ENCODE results near the gene ABHD14A. TPM values are rescaled to one million over a fixed set of nuclear protein-coding genes. Genes with fewer than 3 reads are reported as not detected.

The ABHD14A gene
- total and polyA plus RNA-seq, 5 donors = 19.9 to 43.3 (median 23.9) TPM

GRCh38 chr3:52004906-52005395 is 30.1 kb downstream of the ABHD14A start:
- H3K27me3 ChIP-seq (ENCODE audit: control insufficient read depth, insufficient read depth) = no peaks in the 10 kb centered on the region
- intact Hi-C loops (cut with DNase I) = loop anchor here (2.0 to 10.0 kb wide), 6 partner anchors 47 to 270 kb away; partner anchors contain the start of gene WDR82 (in 1 of the 4)
- 83% methylated on average over 4 of the region's 4 CpGs for WGBS
- H3K9me3 ChIP-seq (ENCODE audit: control insufficient read depth, low read length) = no peaks in the 10 kb centered on the region
- peak in 1 of 2 donors; percentile 1 for ATAC-seq
- H3K4me1 ChIP-seq (ENCODE audit: control insufficient read depth, insufficient read depth, low read length) = peaks cover 8% of the 10 kb centered on the region
- DNase-seq = peak in 1 of 3 donors; percentile 55
- H3K27ac ChIP-seq (ENCODE audit: low read length) = peak overlapping the region; percentile 10
- no peak overlapping the region for H3K4me3 ChIP-seq (ENCODE audit: low read length)

- peak overlapping the region; percentile 31 for H3K27ac ChIP-seq (ENCODE audit: low read length)
- H3K4me1 ChIP-seq (ENCODE audit: control insufficient read depth, insufficient read depth, low read length) = peaks cover 8% of the 10 kb centered on the region
- DNase-seq (peak; percentile 47 to 77 (median 76)), ATAC-seq (peak; percentile 17 to 52)
- no peak overlapping the region for H3K4me3 ChIP-seq (ENCODE audit: low read length)
- intact Hi-C loops (cut with DNase I) = loop anchor here in 2 of 4 donors (2.0 to 10.0 kb wide), 2 partner anchors 47 to 269 kb away; partner anchors contain the start of gene WDR82 (in 1 of the 2)
- no peaks in the 10 kb centered on the region for H3K9me3 ChIP-seq (ENCODE audit: control insufficient read depth, low read length)
- 7% methylated on average over 15 of the region's 15 CpGs for WGBS
- H3K27me3 ChIP-seq (ENCODE audit: control insufficient read depth, insufficient read depth) = no peaks in the 10 kb centered on the region
These were observed 30.7 kb downstream of the ABHD14A start for GRCh38 chr3:52005571-52005986.

- H3K9me3 ChIP-seq (ENCODE audit: control insufficient read depth, low read length) = no peaks in the 10 kb centered on the region
- WGBS = 39% methylated on average over 8 of the region's 8 CpGs
- DNase-seq (peak in 1 of 3 donors; percentile 47), ATAC-seq (peak; percentile 2 to 5)
- H3K27me3 ChIP-seq (ENCODE audit: control insufficient read depth, insufficient read depth) = no peaks in the 10 kb centered on the region
- H3K4me1 ChIP-seq (ENCODE audit: control insufficient read depth, insufficient read depth, low read length) = peaks cover 8% of the 10 kb centered on the region
- intact Hi-C loops (cut with DNase I) = loop anchor here in 1 of 4 donors (10.0 kb wide), 1 partner anchor 269 kb away; the partner anchor contains the start of gene WDR82
- peak overlapping the region; percentile 31 for H3K27ac ChIP-seq (ENCODE audit: low read length)
- H3K4me3 ChIP-seq (ENCODE audit: low read length) = no peak overlapping the region
These were observed 31.4 kb downstream of the ABHD14A start for GRCh38 chr3:52006017-52006819.

GRCh38 chr3:52006820-52007133 is 31.9 kb downstream of the ABHD14A start:
- no peaks in the 10 kb centered on the region for H3K27me3 ChIP-seq (ENCODE audit: control insufficient read depth, insufficient read depth)
- H3K9me3 ChIP-seq (ENCODE audit: control insufficient read depth, low read length) = no peaks in the 10 kb centered on the region
- no peak overlapping the region for H3K27ac ChIP-seq (ENCODE audit: low read length)
- DNase-seq (no peak), ATAC-seq (no peak)
- peaks cover 8% of the 10 kb centered on the region for H3K4me1 ChIP-seq (ENCODE audit: control insufficient read depth, insufficient read depth, low read length)
- 67% methylated on average over 6 of the region's 6 CpGs for WGBS
- intact Hi-C loops (cut with DNase I) = loop anchor here in 1 of 4 donors (10.0 kb wide), 1 partner anchor 268 kb away; the partner anchor contains the start of gene WDR82
- no peak overlapping the region for H3K4me3 ChIP-seq (ENCODE audit: low read length)

GRCh38 chr3:52007291-52007690 is 32.4 kb downstream of the ABHD14A start:
- WGBS = 40% methylated on average over 4 of the region's 4 CpGs
- Histone ChIP-seq H3K4me3 (ENCODE audit: low read length) (no peak overlapping the region), H3K4me1 (ENCODE audit: control insufficient read depth, insufficient read depth, low read length) (peaks cover 8% of the 10 kb centered on the region), H3K27me3 (ENCODE audit: control insufficient read depth, insufficient read depth) (no peaks in the 10 kb centered on the region), H3K9me3 (ENCODE audit: control insufficient read depth, low read length) (no peaks in the 10 kb centered on the region), H3K27ac (ENCODE audit: low read length) (no peak overlapping the region)
- intact Hi-C loops (cut with DNase I) = loop anchor here in 1 of 4 donors (10.0 kb wide), 1 partner anchor 268 kb away; the partner anchor contains the start of gene WDR82
- DNase-seq (no peak), ATAC-seq (no peak)

- no peak overlapping the region for H3K27ac ChIP-seq (ENCODE audit: low read length)
- H3K4me3 ChIP-seq (ENCODE audit: low read length) = no peak overlapping the region
- no peaks in the 10 kb centered on the region for H3K9me3 ChIP-seq (ENCODE audit: control insufficient read depth, low read length)
- intact Hi-C loops (cut with DNase I) = no loop called here
- DNase-seq (no peak), ATAC-seq (no peak)
- H3K27me3 ChIP-seq (ENCODE audit: control insufficient read depth, insufficient read depth) = no peaks in the 10 kb centered on the region
- H3K4me1 ChIP-seq (ENCODE audit: control insufficient read depth, insufficient read depth, low read length) = peaks cover 12% of the 10 kb centered on the region
These were observed 35.6 kb downstream of the ABHD14A start for GRCh38 chr3:52010431-52010830.

- H3K27me3 ChIP-seq (ENCODE audit: control insufficient read depth, insufficient read depth) = no peaks in the 10 kb centered on the region
- H3K4me3 ChIP-seq (ENCODE audit: low read length) = no peak overlapping the region
- intact Hi-C loops (cut with DNase I) = no loop called here
- ATAC-seq = peak in 1 of 2 donors; percentile 17
- no peak for DNase-seq
- H3K27ac ChIP-seq (ENCODE audit: low read length) = no peak overlapping the region
- H3K4me1 ChIP-seq (ENCODE audit: control insufficient read depth, insufficient read depth, low read length) = peaks cover 13% of the 10 kb centered on the region
- 53% methylated on average over 7 of the region's 7 CpGs for WGBS
- no peaks in the 10 kb centered on the region for H3K9me3 ChIP-seq (ENCODE audit: control insufficient read depth, low read length)
These were observed 37.8 kb downstream of the ABHD14A start for GRCh38 chr3:52012699-52013098.

GRCh38 chr3:52013802-52014598 is 39.1 kb downstream of the ABHD14A start:
- WGBS = 82% methylated on average over 6 of the region's 6 CpGs
- no peaks in the 10 kb centered on the region for H3K9me3 ChIP-seq (ENCODE audit: control insufficient read depth, low read length)
- intact Hi-C loops (cut with DNase I) = no loop called here
- no peak overlapping the region for H3K4me3 ChIP-seq (ENCODE audit: low read length)
- DNase-seq (no peak), ATAC-seq (no peak)
- H3K27me3 ChIP-seq (ENCODE audit: control insufficient read depth, insufficient read depth) = no peaks in the 10 kb centered on the region
- no peak overlapping the region for H3K27ac ChIP-seq (ENCODE audit: low read length)
- peaks cover 18% of the 10 kb centered on the region for H3K4me1 ChIP-seq (ENCODE audit: control insufficient read depth, insufficient read depth, low read length)

- Histone ChIP-seq H3K4me1 (ENCODE audit: control insufficient read depth, insufficient read depth, low read length) (peaks cover 23% of the 10 kb centered on the region), H3K27ac (ENCODE audit: low read length) (no peak overlapping the region), H3K27me3 (ENCODE audit: control insufficient read depth, insufficient read depth) (no peaks in the 10 kb centered on the region), H3K4me3 (ENCODE audit: low read length) (no peak overlapping the region), H3K9me3 (ENCODE audit: control insufficient read depth, low read length) (no peaks in the 10 kb centered on the region)
- ATAC-seq (no peak), DNase-seq (no peak)
- 60% methylated on average over 8 of the region's 8 CpGs for WGBS
- intact Hi-C loops (cut with DNase I) = loop anchor here in 1 of 4 donors (5.0 kb wide), 1 partner anchor 38 kb away; no protein-coding TSS in a partner anchor
These were observed 39.7 kb downstream of the ABHD14A start for GRCh38 chr3:52014613-52015012.

- ATAC-seq (no peak), DNase-seq (no peak)
- H3K4me1 ChIP-seq (ENCODE audit: control insufficient read depth, insufficient read depth, low read length) = peaks cover 33% of the 10 kb centered on the region
- no peak overlapping the region for H3K27ac ChIP-seq (ENCODE audit: low read length)
- WGBS = 84% methylated on average over 13 of the region's 13 CpGs
- H3K4me3 ChIP-seq (ENCODE audit: low read length) = no peak overlapping the region
- intact Hi-C loops (cut with DNase I) = loop anchor here in 1 of 4 donors (5.0 kb wide), 1 partner anchor 37 kb away; no protein-coding TSS in a partner anchor
- H3K27me3 ChIP-seq (ENCODE audit: control insufficient read depth, insufficient read depth) = no peaks in the 10 kb centered on the region
- no peaks in the 10 kb centered on the region for H3K9me3 ChIP-seq (ENCODE audit: control insufficient read depth, low read length)
These were observed 40.8 kb downstream of the ABHD14A start for GRCh38 chr3:52015438-52016228.

Measured in right cardiac atrium (tissue), 5 donors.